IMR-90 (cell line): ENCODE measurements around the gene PRKCB. TPM values are rescaled to one million over a fixed set of nuclear protein-coding genes. Genes with fewer than 3 reads are reported as not detected.

Experiments
- ATAC-seq: fragments of 200-7000 bp; cut with Tn5 transposase; 2 replicates; pipeline ENCODE4 v1.9.1; 2020; ENCODE audit warnings: low read depth, mild to moderate bottlenecking, moderate library complexity
- BruUV-seq: library from RNA; stranded (reverse); fragments of 400-500 nt; replicated peaks from 2 replicates; lab custom pipeline; 2021; lab: Mats Ljungman, UMichigan
- CTCF ChIA-PET: fragments of 300-600 bp; formaldehyde crosslinking; extraction: SDS; loops from one replicate; lab custom pipeline; 2021; ENCODE audit warnings: antibody characterized with exemption; lab: Yijun Ruan, JAX
- POLR2A ChIA-PET: fragments of 300-600 bp; sonication (Branson Sonifier 250); formaldehyde crosslinking; loops from one replicate; lab custom pipeline; 2022; ENCODE audit warnings: antibody characterized with exemption; ENCODE audit not compliant: unreplicated experiment; lab: Charles Lee
- DNase-seq: peaks from one replicate; pipeline ENCODE4 v3.0.0; 2013
- H2AFZ ChIP-seq: replicated peaks from 2 replicates; pipeline ENCODE3; 2013; ENCODE audit warnings: low read length, mild to moderate bottlenecking; ENCODE audit not compliant: poor library complexity
- H2AK5ac ChIP-seq: 2 replicates; pipeline ENCODE4 v1.6.1; 2013; ENCODE audit warnings: low read depth, low read length, inconsistent platforms
- H2AK9ac ChIP-seq: replicated peaks from 2 replicates; pipeline ENCODE3; 2013; ENCODE audit warnings: mild to moderate bottlenecking, low read depth, low read length, moderate library complexity; ENCODE audit not compliant: poor library complexity
- H2BK120ac ChIP-seq: 2 replicates; pipeline ENCODE4 v1.6.1; 2013; ENCODE audit warnings: low read depth, low read length, inconsistent platforms
- H2BK15ac ChIP-seq: 3 replicates; pipeline ENCODE4 v1.6.1; 2013; ENCODE audit warnings: low read depth, low read length, inconsistent platforms
- H2BK20ac ChIP-seq: 2 replicates; pipeline ENCODE4 v1.6.1; 2013; ENCODE audit warnings: low read depth, mild to moderate bottlenecking, inconsistent platforms, low read length, moderate library complexity
- H2BK5ac ChIP-seq: 2 replicates; pipeline ENCODE4 v1.6.1; 2013; ENCODE audit warnings: mild to moderate bottlenecking, low read depth, low read length, inconsistent platforms; ENCODE audit not compliant: poor library complexity, severe bottlenecking
- H3K14ac ChIP-seq: replicated peaks from 2 replicates; pipeline ENCODE4 v1.6.1; 2013; ENCODE audit warnings: low read depth, low read length, inconsistent platforms
- H3K18ac ChIP-seq: 2 replicates; pipeline ENCODE4 v1.6.1; 2013; ENCODE audit warnings: low read depth, low read length, control low read depth
- H3K23ac ChIP-seq: 2 replicates; pipeline ENCODE4 v1.6.1; 2013; ENCODE audit warnings: low read depth, low read length, inconsistent platforms
- H3K27ac ChIP-seq: 2 replicates; pipeline ENCODE4 v1.5.1; 2013; ENCODE audit warnings: mild to moderate bottlenecking, control low read depth, low read length; ENCODE audit not compliant: insufficient read depth
- H3K27me3 ChIP-seq: 2 replicates; pipeline ENCODE4 v1.6.1; 2013; ENCODE audit warnings: low read length; ENCODE audit not compliant: control insufficient read depth, insufficient read depth
- H3K36me3 ChIP-seq: 2 replicates; pipeline ENCODE4 v1.6.1; 2013; ENCODE audit warnings: low read length, mixed read lengths; ENCODE audit not compliant: control insufficient read depth, insufficient read depth
- H3K4ac ChIP-seq: 2 replicates; pipeline ENCODE4 v1.6.1; 2013; ENCODE audit warnings: low read depth, low read length, inconsistent platforms
- H3K4me1 ChIP-seq: 2 replicates; pipeline ENCODE4 v1.6.1; 2013; ENCODE audit warnings: low read length, mixed read lengths; ENCODE audit not compliant: control insufficient read depth, insufficient read depth
- H3K4me2 ChIP-seq: 2 replicates; pipeline ENCODE4 v1.6.1; 2013; ENCODE audit warnings: low read depth, mild to moderate bottlenecking, control low read depth, low read length, moderate library complexity
- H3K4me3 ChIP-seq: 2 replicates; pipeline ENCODE4 v1.5.1; 2013; ENCODE audit warnings: low read depth, mild to moderate bottlenecking, control low read depth, low read length, moderate library complexity; ENCODE audit not compliant: insufficient read depth
- H3K56ac ChIP-seq: 2 replicates; pipeline ENCODE4 v1.6.1; 2013; ENCODE audit warnings: low read length, inconsistent platforms; ENCODE audit not compliant: insufficient read depth; ENCODE audit errors: extremely low read depth
- H3K79me1 ChIP-seq, 2 experiments: 2 replicates each; pipeline ENCODE4 v1.6.1; 2013; ENCODE audit warnings: low read length in 2 of 2, inconsistent platforms in 1 of 2, low read depth in 1 of 2
- H3K9ac ChIP-seq: 2 replicates; pipeline ENCODE4 v1.6.1; 2013; ENCODE audit warnings: low read depth, low read length, control low read depth
- H3K9me1 ChIP-seq: 2 replicates; pipeline ENCODE4 v1.6.1; 2013; ENCODE audit warnings: low read length, inconsistent platforms; ENCODE audit not compliant: insufficient read depth
- H3K9me3 ChIP-seq: 2 replicates; pipeline ENCODE4 v1.6.1; 2013; ENCODE audit warnings: low read length; ENCODE audit not compliant: control insufficient read depth, insufficient read depth
- H4K20me1 ChIP-seq: 2 replicates; pipeline ENCODE4 v1.6.1; 2013; ENCODE audit warnings: low read length, inconsistent platforms; ENCODE audit not compliant: insufficient read depth
- H4K5ac ChIP-seq: 2 replicates; pipeline ENCODE4 v1.6.1; 2013; ENCODE audit warnings: mild to moderate bottlenecking, low read depth, low read length, control low read depth
- H4K8ac ChIP-seq, 2 experiments: 2 replicates each; pipeline ENCODE4 v1.6.1; 2013; ENCODE audit warnings: low read depth in 2 of 2, low read length in 2 of 2, control low read depth in 1 of 2, inconsistent platforms in 1 of 2
- H4K91ac ChIP-seq: 2 replicates; pipeline ENCODE4 v1.6.1; 2013; ENCODE audit warnings: low read depth, low read length, inconsistent platforms; ENCODE audit not compliant: insufficient read depth
- BHLHE40 ChIP-seq: fragments of 150-350 bp; IDR thresholded peaks from 2 replicates; pipeline ENCODE4 v1.6.1; 2016; ENCODE audit warnings: mild to moderate bottlenecking, low read depth, low read length
- CEBPB ChIP-seq: IDR thresholded peaks from 2 replicates; pipeline ENCODE4 v1.6.1; 2012; ENCODE audit warnings: low read depth, low read length, improper control_type of control experiment
- CHD1 ChIP-seq: IDR thresholded peaks from 2 replicates; pipeline ENCODE4 v1.6.1; 2012; ENCODE audit warnings: low read depth, low read length, improper control_type of control experiment
- CTCF ChIP-seq: conservative IDR thresholded peaks from 2 replicates; pipeline ENCODE4 v1.5.1; 2012; ENCODE audit warnings: mild to moderate bottlenecking, low read depth, low read length, improper control_type of control experiment
- ELK1 ChIP-seq: fragments of 150-350 bp; IDR thresholded peaks from 2 replicates; pipeline ENCODE4 v1.6.1; 2016; ENCODE audit warnings: low read depth, mild to moderate bottlenecking, low read length, moderate library complexity, borderline replicate concordance
- FOS ChIP-seq: fragments of 150-350 bp; IDR thresholded peaks from 2 replicates; pipeline ENCODE4 v1.6.1; 2016; ENCODE audit warnings: low read depth, low read length
- MAFK ChIP-seq: IDR thresholded peaks from 2 replicates; pipeline ENCODE4 v1.6.1; 2012; ENCODE audit warnings: low read depth, low read length, improper control_type of control experiment
- MAZ ChIP-seq: IDR thresholded peaks from 2 replicates; pipeline ENCODE4 v1.6.1; 2012; ENCODE audit warnings: low read depth, mild to moderate bottlenecking, low read length, improper control_type of control experiment, moderate library complexity, borderline replicate concordance
- MXI1 ChIP-seq: IDR thresholded peaks from 2 replicates; pipeline ENCODE4 v1.6.1; 2012; ENCODE audit warnings: low read depth, mild to moderate bottlenecking, low read length, moderate library complexity, borderline replicate concordance
- NFE2L2 ChIP-seq: fragments of 150-350 bp; IDR thresholded peaks from 2 replicates; pipeline ENCODE4 v1.6.1; 2016; ENCODE audit warnings: low read depth, mild to moderate bottlenecking, low read length
- POLR2A ChIP-seq: IDR thresholded peaks from 2 replicates; pipeline ENCODE4 v1.6.1; 2012; ENCODE audit warnings: mild to moderate bottlenecking, low read depth, low read length
- RAD21 ChIP-seq: IDR thresholded peaks from 2 replicates; pipeline ENCODE4 v1.6.1; 2012; ENCODE audit warnings: low read length, improper control_type of control experiment
- RCOR1 ChIP-seq: IDR thresholded peaks from 2 replicates; pipeline ENCODE4 v1.6.1; 2012; ENCODE audit warnings: mild to moderate bottlenecking, low read length, improper control_type of control experiment; ENCODE audit not compliant: insufficient replicate concordance
- RFX5 ChIP-seq: IDR thresholded peaks from 2 replicates; pipeline ENCODE4 v1.8.0; 2012; ENCODE audit warnings: low read depth, mild to moderate bottlenecking, low read length, moderate library complexity
- SMC3 ChIP-seq: fragments of 150-350 bp; IDR thresholded peaks from 2 replicates; pipeline ENCODE4 v1.6.1; 2016; ENCODE audit warnings: low read depth, mild to moderate bottlenecking, antibody characterized with exemption, low read length, moderate library complexity
- USF2 ChIP-seq: fragments of 150-350 bp; IDR thresholded peaks from 2 replicates; pipeline ENCODE4 v1.6.1; 2017; ENCODE audit warnings: mild to moderate bottlenecking, antibody characterized with exemption, low read length, low read depth
- WGBS, 2 experiments: methylation state at CpG; one replicate each; pipeline versions ENCODE4 v1.1.5 to v1.1.7; 2013; ENCODE audit warnings: missing lambda C conversion rate in 2 of 2; ENCODE audit not compliant: insufficient read length in 1 of 2; ENCODE audit errors: extremely low coverage in 2 of 2; 5-methylcytosine and 5-hydroxymethylcytosine counted together
- dilution Hi-C: fragments of 300-500 bp; cut with HindIII; formaldehyde crosslinking; loops from one replicate; pipeline ENCODE4 v1.14.3; 2018; ENCODE audit warnings: low sequenced_read_pairs; ENCODE audit not compliant: unreplicated experiment
- in situ Hi-C: fragments of 300-500 bp; cut with MboI; formaldehyde crosslinking; loops from 3 replicates; pipeline ENCODE4 v1.14.3; 2019; ENCODE audit warnings: low sequenced_read_pairs, inconsistent platforms, mixed read lengths
- intact Hi-C: fragments of 100-400 bp; cut with micrococcal nuclease; formaldehyde crosslinking; loops from 2 replicates; pipeline ENCODE4 v1.10.0; 2022
- polyA plus RNA-seq, 3 experiments: library from polyadenylated mRNA; depleted of rRNA; stranded (reverse); fragments of >200 nt; gene quantifications; 2 replicates each; pipeline ENCODE4 v1.2.3, GENCODE V29; 2012; ENCODE audit warnings: low replicate concordance in 1 of 3
- total RNA-seq: library from RNA; depleted of rRNA; stranded (reverse); fragments of >200 nt; gene quantifications from 2 replicates; pipeline ENCODE4 v1.2.3, GENCODE V29; 2012

PRKCB gene
- total and polyA plus RNA-seq, 2 of the 4 experiments (the other 2 are of a cell fraction) = under 0.01 TPM; not detected in 1

- dilution Hi-C loops (no loop called here), intact Hi-C loops (no loop called here), in situ Hi-C loops (no loop called here)
- Histone ChIP-seq H3K23ac (no peak overlapping the region), H2BK15ac (no peak overlapping the region), H2AFZ (no peak overlapping the region), H3K4me2 (no peak overlapping the region), H3K18ac (no peak overlapping the region), H3K79me1 (no peaks in the 10 kb centered on the region), H2BK20ac (no peak overlapping the region), H3K36me3 (no peaks in the 10 kb centered on the region), H3K14ac (no peak overlapping the region), H3K9me1 (no peaks in the 10 kb centered on the region), H3K27ac (no peak overlapping the region), H3K4me3 (no peak overlapping the region), H2BK5ac (no peak overlapping the region), H3K27me3 (peaks cover 5% of the 10 kb centered on the region), H4K91ac (no peak overlapping the region), H4K5ac (no peak overlapping the region), H2AK9ac (no peak overlapping the region), H3K56ac (no peak overlapping the region), H3K9ac (no peak overlapping the region), H3K9me3 (0 out of 2 replicates have a peak, but pooled peaks cover 3% of the 10 kb centered on the region), H2BK120ac (no peak overlapping the region), H4K8ac (no peak overlapping the region), H4K20me1 (no peaks in the 10 kb centered on the region), H2AK5ac (no peak overlapping the region), H3K4ac (no peak overlapping the region), H3K4me1 (no peaks in the 10 kb centered on the region)
- TF ChIP-seq ELK1 = no peak
- TF ChIP-seq RAD21 = no peak
- no peak for TF ChIP-seq CHD1
- TF ChIP-seq MAFK = no peak
- no peak for TF ChIP-seq CTCF
- TF ChIP-seq RCOR1 = no peak
- TF ChIP-seq MAZ = no peak
- TF ChIP-seq SMC3 = no peak
- TF ChIP-seq BHLHE40 = no peak
- TF ChIP-seq POLR2A = no peak
- no peak for TF ChIP-seq FOS
- no peak for TF ChIP-seq RFX5
- TF ChIP-seq NFE2L2 = no peak
- TF ChIP-seq MXI1 = no peak
- TF ChIP-seq CEBPB = no peak
- TF ChIP-seq USF2 = no peak
- CTCF ChIA-PET = no interaction called here
- DNase-seq = no peak
- POLR2A ChIA-PET = no interaction called here
- WGBS, 2 experiments = no CpG with 5 or more reads among the region's 1 CpG
- ATAC-seq = no peak
- BruUV-seq = no TSS peak
These were observed 5.5 kb upstream of the PRKCB start for GRCh38 chr16:23830276-23830675.
